Subcutaneous adipose tissue (tissue), 4 donors: ENCODE data around the gene TNNI3K. TPM values are rescaled to one million over a fixed set of nuclear protein-coding genes. Genes with fewer than 3 reads are reported as not detected.

ENCODE experiments used
- CTCF ChIP-seq: fragments of 450-650 bp; IDR thresholded peaks from one replicate; pipeline ENCODE4 v1.5.1; 2016; ENCODE audit warnings: low read depth, mild to moderate bottlenecking, control low read depth, antibody characterized with exemption, moderate library complexity
- total RNA-seq, 4 donors: library from RNA; depleted of rRNA; stranded (reverse); fragments of >200 nt; gene quantifications; one replicate each; pipeline ENCODE4 v1.1.0, GENCODE V29; 2016

TNNI3K gene
- total RNA-seq, 4 donors from 2014 or later = 0.98 to 7.0 (median 3.9) TPM; not detected in 1

GRCh38 chr1:74340656-74341055, 105.5 kb downstream of the TNNI3K start:
- no peak for TF ChIP-seq CTCF

GRCh38 chr1:74341702-74342339, 106.6 kb downstream of the TNNI3K start:
- TF ChIP-seq CTCF = no peak

- no peak for TF ChIP-seq CTCF
Observed at GRCh38 chr1:74343216-74343615, 108.0 kb downstream of the TNNI3K start.

GRCh38 chr1:74344387-74344786, 109.2 kb downstream of the TNNI3K start:
- TF ChIP-seq CTCF = no peak

GRCh38 chr1:74356493-74356892, 121.3 kb downstream of the TNNI3K start:
- no peak for TF ChIP-seq CTCF

GRCh38 chr1:74357150-74357549, 122.0 kb downstream of the TNNI3K start:
- no peak for TF ChIP-seq CTCF

GRCh38 chr1:74357756-74358155, 122.6 kb downstream of the TNNI3K start:
- no peak for TF ChIP-seq CTCF
